Keratinocyte (primary cell): ENCODE data around the gene OR7A5. TPM values are rescaled to one million over a fixed set of nuclear protein-coding genes. Genes with fewer than 3 reads are reported as not detected.

ENCODE experiments used
- DNase-seq: peaks from one replicate; pipeline ENCODE4 v3.0.0-alpha.2; 2011; ENCODE audit warnings: low read depth, missing footprints, low spot score
- FAIRE-seq: peaks from 2 replicates; lab custom pipeline; 2011; peaks lifted over from hg19 to GRCh38; lab: Jason Lieb, UNC
- H2AFZ ChIP-seq: 2 replicates; pipeline ENCODE4 v1.6.0; 2012; ENCODE audit warnings: low read length, control low read depth, inconsistent platforms; ENCODE audit not compliant: control insufficient read depth
- H3K27ac ChIP-seq: 2 replicates; pipeline ENCODE4 v1.5.1; 2011; ENCODE audit warnings: low read length; ENCODE audit not compliant: control insufficient read depth, insufficient read depth
- H3K27me3 ChIP-seq: 3 replicates; pipeline ENCODE4 v1.6.0; 2011; ENCODE audit warnings: low read length; ENCODE audit not compliant: control insufficient read depth, insufficient read depth; ENCODE audit errors: extremely low read depth
- H3K36me3 ChIP-seq, 2 experiments: 2 replicates in 1 of 2; 3 replicates in 1 of 2; pipeline ENCODE4 v1.5.1; 2011; ENCODE audit warnings: low read length in 2 of 2, mild to moderate bottlenecking in 1 of 2; ENCODE audit not compliant: control insufficient read depth in 2 of 2, insufficient read depth in 2 of 2; ENCODE audit errors: extremely low read depth in 1 of 2
- H3K4me1 ChIP-seq: 3 replicates; pipeline ENCODE4 v1.5.1; 2011; ENCODE audit warnings: low read length; ENCODE audit not compliant: control insufficient read depth, insufficient read depth; ENCODE audit errors: extremely low read depth
- H3K4me2 ChIP-seq: 3 replicates; pipeline ENCODE4 v1.6.0; 2011; ENCODE audit warnings: low read depth, low read length; ENCODE audit not compliant: control insufficient read depth, insufficient read depth; ENCODE audit errors: extremely low read depth
- H3K4me3 ChIP-seq, 3 experiments: fragments of 200-600 bp in 1 of 3; sonication (generic) in 1 of 3; 2 replicates in 2 of 3; 3 replicates in 1 of 3; pipeline ENCODE4 v1.5.1; 2011 to 2016; ENCODE audit warnings: low read length in 3 of 3, mild to moderate bottlenecking in 3 of 3, control low read depth in 2 of 3, inconsistent platforms in 1 of 3, low read depth in 1 of 3, mixed read lengths in 1 of 3, mixed run types in 1 of 3, moderate library complexity in 1 of 3; ENCODE audit not compliant: control insufficient read depth in 2 of 3, insufficient read depth in 2 of 3; ENCODE audit errors: extremely low read depth in 1 of 3
- H3K79me2 ChIP-seq: 2 replicates; pipeline ENCODE4 v1.6.0; 2012; ENCODE audit warnings: low read length; ENCODE audit not compliant: control insufficient read depth, insufficient read depth
- H3K9ac ChIP-seq: 3 replicates; pipeline ENCODE4 v1.6.0; 2011; ENCODE audit warnings: low read length; ENCODE audit not compliant: control insufficient read depth, insufficient read depth; ENCODE audit errors: extremely low read depth
- H3K9me1 ChIP-seq: 3 replicates; pipeline ENCODE4 v1.6.0; 2011; ENCODE audit warnings: low read length; ENCODE audit not compliant: control insufficient read depth, insufficient read depth; ENCODE audit errors: extremely low read depth
- H3K9me3 ChIP-seq: 2 replicates; pipeline ENCODE4 v1.5.1; 2012; ENCODE audit warnings: low read depth, low read length; ENCODE audit not compliant: control insufficient read depth
- H4K20me1 ChIP-seq: 3 replicates; pipeline ENCODE4 v1.6.0; 2011; ENCODE audit warnings: low read length; ENCODE audit not compliant: control insufficient read depth, insufficient read depth; ENCODE audit errors: extremely low read depth
- CTCF ChIP-seq, 3 experiments: IDR thresholded peaks in 1 of 3; conservative IDR thresholded peaks in 1 of 3; optimal IDR thresholded peaks in 1 of 3; 2 replicates in 2 of 3; 3 replicates in 1 of 3; pipeline versions ENCODE3 to v1.5.1; 2011; ENCODE audit warnings: low read length in 3 of 3, mild to moderate bottlenecking in 3 of 3, moderate library complexity in 2 of 3, control low read depth in 1 of 3, inconsistent platforms in 1 of 3; ENCODE audit not compliant: insufficient read depth in 2 of 3; ENCODE audit errors: extremely low read depth in 1 of 3
- EZH2 ChIP-seq: IDR thresholded peaks from one replicate; pipeline ENCODE4 v1.6.1; 2012; ENCODE audit warnings: inconsistent platforms, mild to moderate bottlenecking, low read length, moderate library complexity
- dilution Hi-C: fragments of 300-500 bp; cut with MboI; formaldehyde crosslinking; loops from one replicate; pipeline ENCODE4 v1.7.0; 2020; ENCODE audit warnings: low sequenced_read_pairs; ENCODE audit not compliant: extremely low pct_ligation_motif_present
- polyA plus RNA-seq, 5 experiments: library from polyadenylated mRNA; depleted of rRNA in 3 of 5; stranded (reverse) in 3 of 5; stranded (forward) in 1 of 5; unstranded in 1 of 5; fragments of >200 nt; gene quantifications; 1 replicate in 1 of 5; 2 replicates in 3 of 5; 3 replicates in 1 of 5; pipeline versions ENCODE4 v1.2.1 to v1.2.3, GENCODE V29; 2011 to 2012; ENCODE audit warnings: missing spikeins in 2 of 5, low read depth in 1 of 5, low replicate concordance in 1 of 5

The OR7A5 gene
- polyA plus RNA-seq, 1 donor (not counting 4 experiments of a cell fraction or from before 2014, with no cell fraction given), result 0.01 TPM

- dilution Hi-C loops, result no loop called here
- TF ChIP-seq EZH2 (no peak), CTCF (optimal IDR thresholded peaks at IDR 0.05 in 1 of 3, IDR thresholded peaks at IDR 0.05 in 1 of 3, conservative IDR thresholded peaks at IDR 0.05 in 1 of 3; ENCODE audit: extremely low read depth in 1 of 3, insufficient read depth in 2 of 3, low read length in 3 of 3) (no peak)
- no peak overlapping the region for H3K27ac ChIP-seq
- DNase-seq (no peak), FAIRE-seq (no peak)
- no peaks in the 10 kb centered on the region for H3K27me3 ChIP-seq
- no peaks in the 10 kb centered on the region for H3K9me3 ChIP-seq
- no peaks in the 10 kb centered on the region for H3K36me3 ChIP-seq
- H3K79me2 ChIP-seq, result no peaks in the 10 kb centered on the region
- no peaks in the 10 kb centered on the region for H3K4me1 ChIP-seq
- no peaks in the 10 kb centered on the region for H4K20me1 ChIP-seq
- no peak overlapping the region for H3K9ac ChIP-seq
- no peaks in the 10 kb centered on the region for H3K9me1 ChIP-seq
- H3K4me2 ChIP-seq, result no peak overlapping the region
- H2AFZ ChIP-seq, result no peak overlapping the region
- no peak overlapping the region for H3K4me3 ChIP-seq
Measured at GRCh38 chr19:14814982-14815652, 19.9 kb downstream of the OR7A5 start.

DNA sequence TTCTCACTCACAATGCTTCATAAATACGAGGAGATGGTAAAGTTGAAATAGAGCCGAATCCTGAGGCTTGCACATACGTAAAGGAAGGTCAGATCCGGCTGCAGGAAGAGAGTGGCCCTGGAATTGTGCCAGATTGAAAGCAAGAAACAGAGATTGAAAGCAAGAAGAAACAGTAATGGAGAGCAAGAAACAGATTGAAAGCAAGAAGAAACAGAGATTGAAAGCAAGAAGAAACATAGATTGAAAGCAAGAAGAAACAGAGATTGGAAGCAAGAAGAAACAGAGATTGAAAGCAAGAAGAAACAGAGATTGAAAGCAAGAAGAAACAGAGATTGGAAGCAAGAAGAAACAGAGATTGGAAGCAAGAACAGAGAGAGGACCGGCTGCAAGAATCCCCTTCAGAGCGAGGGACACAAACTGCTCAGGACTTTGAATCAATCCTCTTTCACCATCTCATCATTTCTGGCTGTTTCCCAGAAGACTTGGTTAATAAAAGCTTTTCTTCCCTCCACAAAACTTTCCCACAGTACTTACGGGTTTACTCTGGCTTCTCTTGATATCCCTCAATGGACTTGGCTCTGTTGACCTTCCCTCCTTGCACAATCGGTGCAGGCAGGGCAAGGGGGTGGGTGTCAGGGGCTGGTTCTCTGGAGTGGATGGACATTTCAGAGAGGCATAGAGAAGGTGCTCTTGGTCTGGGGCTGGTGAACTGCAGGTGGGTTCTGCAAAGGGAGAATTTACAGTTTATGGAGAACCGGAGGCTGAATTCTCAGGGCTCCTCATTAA lies 25.5 kb downstream of the OR7A5 start:
- no peak for FAIRE-seq
- Histone ChIP-seq H3K9me1 (no peaks in the 10 kb centered on the region), H3K27ac (no peak overlapping the region), H2AFZ (no peak overlapping the region), H3K4me3 (no peak overlapping the region), H3K27me3 (no peaks in the 10 kb centered on the region), H3K9ac (no peak overlapping the region), H3K4me1 (no peaks in the 10 kb centered on the region), H3K79me2 (no peaks in the 10 kb centered on the region), H4K20me1 (no peaks in the 10 kb centered on the region), H3K36me3 (no peaks in the 10 kb centered on the region), H3K9me3 (no peaks in the 10 kb centered on the region), H3K4me2 (no peak overlapping the region)
- TF ChIP-seq CTCF (optimal IDR thresholded peaks at IDR 0.05 in 1 of 3, IDR thresholded peaks at IDR 0.05 in 1 of 3, conservative IDR thresholded peaks at IDR 0.05 in 1 of 3; ENCODE audit: extremely low read depth in 1 of 3, insufficient read depth in 2 of 3, low read length in 3 of 3), result no peak
- TF ChIP-seq EZH2, result no peak
- dilution Hi-C loops, result no loop called here
- no peak for DNase-seq
